Middle frontal gyrus (tissue), 1 donor: ENCODE results near the gene ZNF575.

Experiments used
- DNase-seq: peaks from one replicate; pipeline ENCODE4 v3.0.0-alpha.2; 2015; ENCODE audit warnings: low spot score; ENCODE audit errors: extremely low spot score

The ZNF575 gene, protein sequence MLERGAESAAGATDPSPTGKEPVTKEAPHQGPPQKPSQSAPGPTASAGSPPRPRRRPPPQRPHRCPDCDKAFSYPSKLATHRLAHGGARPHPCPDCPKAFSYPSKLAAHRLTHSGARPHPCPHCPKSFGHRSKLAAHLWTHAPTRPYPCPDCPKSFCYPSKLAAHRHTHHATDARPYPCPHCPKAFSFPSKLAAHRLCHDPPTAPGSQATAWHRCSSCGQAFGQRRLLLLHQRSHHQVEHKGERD

DNA sequence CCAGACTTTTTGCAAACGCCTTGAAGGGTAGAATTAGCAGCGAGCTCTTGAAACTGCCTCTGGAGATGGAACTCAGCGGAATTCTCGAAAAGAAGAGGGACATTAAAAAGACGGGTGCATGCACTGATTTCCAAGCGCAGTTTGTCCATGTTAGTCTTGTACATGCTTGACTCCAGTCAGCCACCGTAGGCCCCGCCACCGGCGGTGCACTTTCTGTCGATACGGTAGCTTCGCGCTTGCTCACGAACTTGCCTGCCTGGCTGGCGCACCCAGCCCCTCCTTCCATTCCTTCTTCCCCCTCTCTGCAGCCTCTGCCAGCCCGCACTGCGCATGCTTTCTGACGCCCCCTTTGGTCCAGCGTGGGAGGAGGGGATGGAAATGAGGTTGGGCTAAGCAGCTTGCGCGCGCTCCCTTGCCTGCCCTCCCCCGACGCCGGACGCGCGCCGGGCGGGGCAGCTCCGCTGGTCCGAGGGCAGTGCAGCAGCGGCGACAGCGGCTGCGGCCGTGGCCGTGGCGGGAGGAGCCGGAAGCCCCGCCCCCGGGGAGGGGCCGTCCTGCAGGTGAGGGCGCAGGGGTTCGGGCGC, at the start of gene ZNF575:
Gene ZNF575 (plus strand): TSS at position 227 of the 584 bp plus-strand sequence. CDS start 1,235 bp downstream, outside the sequence.
- DNase-seq, result peak; percentile 89

DNA sequence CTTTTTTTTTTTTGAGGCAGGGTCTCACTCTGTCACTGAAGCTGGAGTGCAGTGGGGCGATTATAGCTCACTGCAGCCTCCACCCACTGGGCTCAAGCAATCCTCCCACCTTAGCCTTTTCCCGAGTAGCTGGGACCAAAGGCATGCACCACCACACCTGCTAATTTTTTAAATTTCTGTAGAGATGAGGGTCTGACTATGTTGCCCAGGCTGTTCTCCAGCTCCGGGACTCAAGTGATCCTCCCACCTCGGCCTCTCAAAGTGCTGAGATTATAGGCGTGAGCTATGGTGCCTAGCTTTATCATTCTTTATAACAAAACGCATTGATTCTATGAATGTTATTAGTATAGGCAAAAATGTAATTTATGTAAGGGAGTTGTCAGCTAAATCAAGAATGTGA, 49.7 kb upstream of the ZNF575 start:
- no peak for DNase-seq

DNA sequence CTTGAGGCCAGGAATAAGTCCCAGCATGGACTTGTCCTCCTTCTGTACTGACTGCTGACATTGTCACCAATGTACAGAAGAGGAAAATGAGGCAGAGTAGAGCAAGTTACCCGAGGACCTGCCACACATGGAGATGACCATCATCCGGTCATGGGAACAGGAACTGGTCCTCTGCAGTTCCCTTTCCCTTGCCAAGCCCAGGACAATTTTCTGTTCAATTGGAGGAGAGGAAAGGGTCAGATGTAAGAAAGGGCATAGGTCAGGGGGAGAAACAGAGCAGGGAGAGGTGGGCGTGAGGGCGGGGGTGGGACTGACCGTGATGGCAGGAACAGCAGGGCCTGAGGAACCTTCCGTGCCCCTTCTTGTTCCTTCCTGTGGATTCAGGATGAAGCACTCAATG, 47.0 kb upstream of the ZNF575 start:
- no peak for DNase-seq

DNA sequence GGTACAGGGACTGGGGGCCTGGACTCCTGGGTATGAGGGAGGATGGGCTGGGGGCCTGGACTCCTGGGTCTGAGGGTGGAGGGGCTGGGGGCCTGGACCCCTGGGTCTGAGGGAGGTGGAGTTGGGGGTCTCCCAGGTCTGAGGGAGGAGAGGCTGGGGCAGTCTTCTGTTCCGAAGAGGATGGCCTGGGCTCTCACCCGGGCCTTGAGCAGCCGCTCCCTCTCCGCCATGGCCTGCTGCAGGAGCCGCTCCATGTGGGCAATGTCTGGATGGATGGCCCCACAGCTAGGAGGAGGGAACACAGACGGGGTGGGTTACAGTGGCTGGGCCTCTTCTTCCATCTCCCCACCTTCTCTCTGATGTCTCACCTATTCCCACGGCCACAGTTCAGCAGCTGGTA, 46.6 kb upstream of the ZNF575 start:
- DNase-seq, result no peak

DNA sequence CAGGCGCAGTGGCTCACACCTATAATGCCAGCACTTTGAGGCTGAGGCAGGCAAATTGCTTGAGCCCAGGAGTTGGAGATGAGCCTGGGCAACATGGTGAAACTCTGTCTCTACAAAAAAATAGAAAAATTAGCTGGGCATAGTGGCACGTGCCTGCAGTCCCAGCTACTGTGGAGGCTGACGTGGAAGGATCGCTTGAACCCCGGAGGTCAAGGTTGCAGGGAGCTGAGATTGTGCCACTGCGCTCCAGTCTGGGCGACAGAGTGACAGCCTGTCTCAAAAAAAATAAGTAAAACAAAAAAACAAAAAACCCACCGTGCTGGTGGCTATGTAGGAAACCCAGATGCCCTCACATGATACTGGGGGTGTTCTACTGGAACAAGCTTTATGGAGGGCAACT, 44.8 kb upstream of the ZNF575 start:
- no peak for DNase-seq

DNA sequence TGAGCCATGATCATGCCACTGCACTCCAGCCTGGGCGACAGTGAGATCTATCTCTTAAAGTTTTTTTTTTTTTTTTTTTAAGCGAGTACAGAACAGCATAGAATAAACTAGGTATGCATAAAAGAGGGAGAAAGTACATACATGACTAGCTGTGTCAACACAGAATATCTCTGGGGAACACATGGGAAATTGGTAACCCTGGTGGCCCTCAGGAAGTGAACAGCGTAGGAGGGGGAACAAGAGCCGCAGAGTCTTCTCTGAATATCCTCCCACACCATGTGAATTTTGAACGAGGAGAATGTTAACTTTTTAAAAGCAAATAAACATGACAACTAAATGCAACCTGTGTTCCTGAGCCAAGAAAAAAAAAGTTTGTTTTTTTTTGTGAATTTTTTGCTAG, 43.7 kb upstream of the ZNF575 start:
- DNase-seq, result no peak

DNA sequence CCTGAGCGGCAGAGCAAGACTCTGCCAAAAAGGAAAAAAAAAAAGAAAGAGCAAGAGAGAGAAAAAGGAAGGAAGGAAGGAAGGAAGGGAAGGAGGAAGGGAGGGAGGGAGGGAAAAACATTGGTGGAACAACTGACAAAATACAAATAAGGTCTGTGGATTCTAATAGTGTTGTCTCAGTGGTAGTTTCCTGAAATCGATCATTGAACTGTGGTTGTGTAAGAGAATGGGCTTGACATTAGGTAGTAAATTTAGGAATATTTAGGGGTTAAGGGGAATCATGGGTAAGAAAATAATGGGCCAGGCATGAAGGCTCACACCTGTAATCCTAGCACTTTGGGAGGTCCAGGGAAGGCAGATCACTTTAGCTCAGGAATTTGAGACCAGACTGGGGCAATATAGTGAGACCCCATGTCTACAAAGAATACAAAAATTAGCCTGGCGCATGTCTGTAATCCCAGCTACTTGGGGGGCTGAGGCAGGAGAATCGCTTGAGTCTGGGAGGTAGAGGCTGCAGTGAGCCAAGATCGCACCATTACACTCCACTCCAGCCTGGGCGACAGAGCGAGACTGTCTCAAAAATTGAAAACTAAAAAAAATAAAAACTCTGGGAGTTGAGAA, 42.9 kb upstream of the ZNF575 start:
- DNase-seq, result no peak

DNA sequence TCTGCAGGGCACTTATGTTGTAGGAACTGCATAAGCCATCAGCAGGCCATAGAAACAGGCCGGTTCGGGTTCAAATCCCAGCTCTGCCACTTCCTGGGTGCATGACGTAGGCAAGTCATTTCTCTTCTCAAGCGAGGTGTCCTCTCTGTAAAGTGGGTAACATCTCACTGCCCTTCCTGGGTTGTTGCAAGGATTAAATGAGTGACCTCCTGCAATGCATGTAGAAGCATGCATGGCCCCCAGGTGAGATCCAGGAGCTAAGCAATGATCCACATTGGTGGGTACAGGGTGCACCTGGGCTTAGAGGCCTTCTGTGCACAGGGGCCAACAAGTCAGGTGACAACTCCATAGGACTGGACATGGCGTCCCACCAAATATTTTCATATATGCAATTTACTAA, 42.2 kb upstream of the ZNF575 start:
- DNase-seq, result no peak

DNA sequence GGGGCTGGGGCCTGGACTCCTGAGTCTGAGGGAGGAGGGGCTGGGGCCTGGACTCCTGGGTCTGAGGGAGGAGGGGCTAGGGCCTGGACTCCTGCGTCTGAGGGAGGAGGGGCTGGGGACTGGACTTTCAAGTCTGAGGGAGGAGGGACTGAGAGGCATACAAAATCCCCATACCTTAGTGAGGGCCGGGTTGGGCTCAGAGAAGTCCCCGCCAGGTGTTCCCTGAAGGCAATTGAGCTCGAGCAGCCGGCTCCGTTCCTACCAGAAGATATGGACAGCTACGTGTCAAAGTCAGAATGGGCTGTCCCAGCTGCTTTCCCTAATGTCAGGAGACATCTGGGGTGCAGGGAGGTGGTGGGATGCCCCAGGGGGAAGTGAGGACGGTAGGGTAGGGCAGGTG, 37.9 kb upstream of the ZNF575 start:
- no peak for DNase-seq

DNA sequence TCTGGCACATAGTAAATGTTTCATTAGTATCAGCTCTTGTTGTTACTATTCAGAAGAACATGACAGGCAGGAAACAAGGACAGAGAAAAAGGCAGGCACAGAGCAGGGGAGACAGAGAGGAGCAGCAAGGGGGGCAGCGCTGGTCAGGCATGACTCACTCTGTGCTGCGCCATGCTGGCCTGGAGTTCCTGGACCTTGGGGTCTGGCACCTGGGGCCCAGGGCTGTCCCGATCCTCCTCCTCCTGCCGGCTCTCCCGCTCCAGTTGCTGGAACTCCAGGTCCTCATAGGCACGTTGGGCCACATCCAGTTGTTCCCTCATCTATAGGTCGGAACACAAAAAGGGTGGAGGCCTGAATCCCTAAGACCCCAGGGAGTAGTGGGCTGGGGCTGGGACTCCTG, 36.0 kb upstream of the ZNF575 start:
- DNase-seq, result no peak

DNA sequence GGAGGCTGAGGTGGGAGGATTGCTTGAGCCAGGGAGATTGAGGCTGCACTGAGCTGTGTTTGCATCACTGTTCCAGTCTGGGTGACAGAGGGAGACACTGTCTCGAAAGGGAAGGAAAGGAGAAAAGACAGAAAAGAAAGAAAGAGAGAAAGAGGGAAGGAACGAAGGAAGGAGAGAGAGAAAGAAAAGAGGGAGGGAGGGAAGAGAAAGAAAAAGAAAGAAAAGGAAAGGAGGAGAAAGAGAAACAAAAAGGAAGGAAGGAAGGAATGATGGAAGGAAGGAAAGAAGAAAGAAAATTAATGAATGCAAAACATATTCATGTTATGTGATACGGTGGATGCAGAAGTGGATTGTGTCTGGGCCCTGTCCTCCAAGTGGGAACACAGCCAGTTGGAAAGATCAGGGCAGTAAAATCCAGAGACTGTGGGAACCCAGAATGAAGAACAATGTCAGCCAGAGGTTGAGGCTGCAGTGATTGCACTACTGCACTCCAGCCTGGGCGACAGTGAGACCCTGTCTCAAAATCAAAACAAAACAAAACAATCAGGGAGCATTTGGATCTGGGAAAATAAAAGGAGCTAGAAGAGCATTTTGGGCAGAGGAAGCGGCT, 34.6 kb upstream of the ZNF575 start:
- DNase-seq, result no peak

DNA sequence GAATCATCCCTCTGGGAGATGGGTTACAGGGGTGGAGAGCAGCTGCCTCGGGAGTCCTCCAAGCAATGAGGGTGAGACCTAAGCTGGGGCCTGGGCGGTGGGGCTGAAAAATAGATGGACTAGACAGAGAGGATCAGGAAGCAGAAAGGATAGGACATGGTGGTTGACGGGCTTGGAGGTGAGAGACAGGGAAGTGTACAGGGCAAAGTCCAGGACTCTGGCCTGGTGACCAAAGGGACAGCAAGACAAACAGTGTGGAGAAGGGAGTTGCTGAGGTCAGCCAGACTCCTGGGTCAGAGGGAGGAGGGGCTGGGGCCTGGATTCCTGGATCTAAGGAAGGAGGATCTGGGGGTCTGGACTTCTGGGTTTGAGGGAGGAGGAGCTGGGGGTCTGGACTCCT, 33.9 kb upstream of the ZNF575 start:
- DNase-seq, result no peak

DNA sequence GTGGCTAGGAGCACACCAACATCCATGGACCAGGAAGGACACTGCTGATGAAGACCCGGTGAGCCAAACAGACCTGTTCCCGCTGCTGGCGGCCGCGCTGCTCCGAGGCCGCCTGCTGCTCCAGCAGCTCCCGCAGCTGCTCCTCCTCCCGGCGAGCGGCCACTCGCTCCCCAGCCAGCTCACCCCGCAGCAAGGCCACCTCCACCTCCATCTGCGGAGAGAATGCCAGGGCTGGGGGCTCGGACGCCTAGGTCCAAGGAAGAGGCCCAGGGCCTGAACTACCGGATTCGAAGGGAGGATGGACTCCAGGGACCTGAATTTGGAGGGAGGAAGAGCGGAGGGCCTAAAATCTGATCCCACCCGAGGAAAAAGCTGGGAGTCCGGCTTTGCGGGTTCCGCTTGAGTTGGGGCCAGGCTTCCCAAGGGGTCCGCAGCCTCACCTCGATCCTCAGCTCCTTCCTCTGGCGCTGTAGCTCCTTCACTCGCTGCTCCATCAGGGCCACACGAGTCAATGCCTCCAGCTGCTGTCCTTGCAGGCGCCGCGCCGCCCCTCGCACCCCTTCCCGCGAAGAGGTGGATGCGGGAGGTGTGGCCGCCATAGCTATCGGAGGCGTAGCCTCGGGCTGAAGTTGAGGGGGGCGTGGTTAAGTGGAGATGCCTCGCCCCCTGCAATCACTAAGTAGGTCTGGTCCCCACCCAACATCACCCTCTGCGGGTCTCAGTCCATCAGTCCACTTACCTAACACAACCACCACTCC, 31.1 kb upstream of the ZNF575 start:
- DNase-seq, result no peak

DNA sequence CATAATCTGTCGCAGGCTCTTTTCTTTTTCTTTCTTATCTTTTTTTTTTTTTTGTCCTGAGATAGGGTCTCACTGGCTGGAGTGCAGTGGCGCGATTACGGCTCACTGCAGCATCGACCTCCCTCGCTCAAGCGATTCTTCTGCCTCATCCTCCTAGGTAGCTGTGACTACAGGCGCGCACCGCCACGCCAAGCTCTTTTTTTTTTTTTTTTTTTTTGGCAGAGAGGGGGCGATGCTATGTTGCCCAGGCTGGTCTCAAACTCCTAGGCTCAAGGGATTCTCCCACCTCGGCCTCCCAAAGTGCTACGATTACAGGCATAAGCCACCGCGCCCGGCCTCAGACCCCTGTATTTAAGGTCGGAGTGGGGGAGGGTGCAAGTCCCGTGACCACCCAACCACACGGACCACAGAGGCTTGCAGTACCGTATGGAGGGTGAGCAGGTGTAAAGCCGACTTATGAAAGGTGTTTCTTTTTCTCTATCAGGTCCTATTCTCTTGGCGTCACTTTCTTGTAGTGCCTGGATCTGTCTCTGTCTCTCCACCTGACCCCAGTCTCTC, 30.5 kb upstream of the ZNF575 start:
- no peak for DNase-seq

DNA sequence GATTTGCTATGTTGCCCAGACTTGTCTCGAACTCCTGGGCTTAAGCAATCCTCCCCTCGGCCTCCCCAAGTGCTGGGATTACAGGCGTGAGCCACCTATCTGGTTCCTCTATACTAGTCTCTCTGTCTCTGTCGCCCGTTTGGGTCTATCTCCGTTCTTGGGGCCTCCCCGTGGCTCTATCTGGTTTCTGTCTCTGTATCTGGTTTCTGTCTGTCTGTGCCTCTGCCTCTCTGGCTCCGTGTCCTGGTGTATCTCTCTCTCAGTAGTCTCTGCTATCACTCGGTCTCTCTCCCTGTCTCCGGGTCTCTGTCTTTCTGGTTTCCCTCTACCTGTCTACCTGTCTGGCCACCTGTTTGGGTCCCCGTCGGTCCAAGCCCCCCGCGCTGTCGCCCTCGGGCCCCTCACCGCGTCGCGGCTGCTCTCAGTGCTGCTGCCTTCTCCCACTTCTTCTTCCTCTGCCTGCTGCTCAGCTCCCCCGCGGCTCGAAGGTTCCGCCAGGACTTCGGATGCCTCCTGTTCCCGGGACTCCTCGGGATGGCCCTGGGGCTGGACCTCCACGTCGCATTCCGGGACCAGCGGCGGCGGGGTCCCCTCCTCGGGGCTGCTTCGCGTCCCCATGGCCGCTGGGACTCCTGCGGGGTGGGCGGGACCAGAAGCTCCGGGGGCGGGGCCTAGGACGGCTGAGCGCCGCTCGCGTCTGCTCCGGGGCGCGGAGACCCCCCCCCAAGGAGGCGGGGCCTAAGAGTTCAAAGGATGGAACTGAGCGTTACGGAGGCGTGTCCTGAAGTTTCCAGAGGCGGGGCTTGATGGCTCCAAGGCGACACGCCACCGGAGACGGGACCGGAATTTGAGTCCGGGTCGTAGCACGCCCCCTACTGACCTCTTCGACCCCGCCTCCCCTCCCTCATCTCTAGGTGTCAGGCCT, 29.2 kb upstream of the ZNF575 start:
- peak; percentile 89 for DNase-seq

DNA sequence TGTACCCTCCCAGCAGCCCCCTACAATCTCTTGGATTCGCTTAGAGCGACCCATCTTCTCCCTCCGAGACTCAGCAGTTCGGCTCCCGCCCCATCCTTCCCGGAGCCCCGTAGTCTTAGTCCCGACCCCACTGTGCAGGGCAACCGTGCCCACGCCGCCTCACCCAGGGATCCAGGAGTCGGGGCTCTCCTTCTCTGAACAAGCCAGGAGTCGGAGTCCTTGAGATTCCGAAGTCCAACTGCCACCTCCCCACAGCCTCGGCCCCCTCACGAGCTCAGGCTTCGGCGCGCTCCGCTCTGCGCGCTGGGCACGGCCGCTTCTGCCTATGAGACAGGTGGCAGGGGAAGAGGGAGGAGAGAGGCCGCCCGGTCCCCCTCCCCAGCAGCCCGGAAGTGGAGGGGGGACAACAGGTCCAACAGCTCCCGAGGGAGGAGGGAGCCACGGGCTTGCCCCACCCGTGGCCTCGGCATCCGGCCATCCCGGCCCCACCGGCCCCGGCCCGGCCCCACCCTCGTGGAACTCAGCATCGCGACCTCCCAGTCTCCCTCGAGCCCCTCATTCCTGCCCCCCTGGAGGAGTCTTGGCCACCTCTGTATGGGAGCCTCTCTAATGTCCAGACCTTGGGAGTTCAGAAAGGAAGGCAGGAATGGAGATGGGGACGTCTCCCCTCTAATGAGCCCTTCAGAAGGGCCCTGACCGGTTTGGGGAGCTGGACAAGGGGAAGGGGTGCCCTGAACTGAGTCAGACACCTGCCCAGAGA, 28.4 kb upstream of the ZNF575 start, which contains the start of gene PHLDB3:
Gene PHLDB3 (minus strand): TSS at position 321 of the 760 bp plus-strand sequence. CDS start 628 bp downstream, outside the sequence.
- DNase-seq, result no peak

DNA sequence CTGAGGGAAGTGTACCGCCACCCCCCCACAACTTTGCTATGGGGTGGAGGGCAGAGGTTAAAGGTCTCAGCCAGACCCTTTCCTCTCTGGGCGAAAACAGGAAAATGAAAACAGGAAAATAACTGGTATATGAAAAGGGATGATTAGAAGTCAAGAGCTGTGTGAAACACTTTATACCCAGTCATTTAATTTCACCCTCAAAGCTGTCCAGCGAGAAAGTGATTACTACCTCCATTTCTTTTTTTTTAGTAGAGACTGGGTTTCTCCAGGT, 27.9 kb upstream of the ZNF575 start:
- no peak for DNase-seq

DNA sequence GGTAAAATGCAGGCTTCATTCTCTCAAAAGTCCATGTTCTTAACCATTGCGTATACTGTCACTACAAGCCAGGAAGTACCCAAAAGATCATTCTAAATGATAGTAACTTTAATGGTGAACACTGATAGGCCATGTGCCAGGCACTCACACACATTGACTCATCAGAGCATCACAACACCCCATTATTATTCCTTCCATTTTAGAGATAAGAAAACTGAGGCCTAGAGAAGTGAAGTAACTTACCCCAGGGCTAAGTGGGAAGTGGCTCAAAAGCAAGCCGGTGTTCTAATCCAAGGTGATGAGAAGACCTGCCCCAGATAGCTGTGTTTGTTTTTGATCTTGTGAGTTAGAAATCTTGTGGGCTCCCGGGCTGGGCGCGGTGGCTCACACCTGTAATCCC, 27.0 kb upstream of the ZNF575 start:
- no peak for DNase-seq

DNA sequence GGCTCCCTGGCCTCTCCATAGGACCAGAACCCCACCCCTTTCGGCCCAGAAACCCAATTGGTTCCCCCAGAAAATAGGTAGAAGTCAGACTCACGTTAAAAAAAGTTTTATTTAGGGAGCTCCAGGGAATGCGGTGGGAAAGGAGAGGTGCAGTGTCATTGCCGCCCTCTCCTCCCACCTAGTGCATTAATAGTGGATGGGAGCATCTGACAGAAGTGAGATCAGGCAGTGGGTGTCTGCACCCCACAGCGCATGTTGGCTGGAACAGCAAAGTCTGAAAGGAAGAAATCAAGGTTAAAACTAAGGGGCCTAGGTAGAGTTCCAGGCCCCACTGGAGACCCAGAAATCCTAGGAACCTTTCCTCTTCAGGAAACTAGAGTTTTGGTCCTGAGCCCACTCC, 26.4 kb upstream of the ZNF575 start:
- DNase-seq, result no peak

DNA sequence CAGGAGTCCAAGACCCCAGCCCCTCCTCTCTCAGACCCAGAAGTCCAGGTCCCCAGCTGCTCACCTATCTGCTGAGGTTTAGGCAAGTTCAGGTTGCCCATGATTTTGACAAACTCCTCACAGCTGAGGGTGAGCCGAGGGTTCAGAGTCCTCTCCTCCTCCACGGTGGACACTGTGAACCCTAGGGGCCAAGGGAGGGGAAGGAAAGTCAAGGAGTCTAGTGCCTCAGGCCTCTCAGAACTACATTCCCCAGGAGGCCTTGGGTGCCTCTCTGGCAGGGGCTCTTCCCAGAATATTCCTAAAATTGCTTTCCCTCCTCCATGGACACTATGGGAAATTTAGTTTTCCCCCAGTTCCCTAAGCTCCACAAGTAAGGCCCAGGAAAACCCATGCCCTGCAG, 25.1 kb upstream of the ZNF575 start:
- no peak for DNase-seq
